HG03575 (cell line): ENCODE results near the gene EEF1AKMT4.

Experiments
- ATAC-seq: cut with Tn5 transposase; IDR thresholded peaks from one replicate; pipeline ENCODE4 v1.9.1; 2021; ENCODE audit not compliant: unreplicated experiment, insufficient number of reproducible peaks, low FRiP score; ENCODE audit errors: extremely low read depth

Gene EEF1AKMT4

GRCh38 chr3:184234671-184235380 lies 14.6 kb upstream of the EEF1AKMT4 start:
- ATAC-seq, result no peak

- no peak for ATAC-seq
Measured at GRCh38 chr3:184235381-184236032, 14.0 kb upstream of the EEF1AKMT4 start.

- ATAC-seq, result no peak
Measured at GRCh38 chr3:184236033-184236410, 13.4 kb upstream of the EEF1AKMT4 start.

- ATAC-seq, result no peak
Measured at GRCh38 chr3:184236636-184237035, 12.8 kb upstream of the EEF1AKMT4 start.

GRCh38 chr3:184237211-184237610 lies 12.3 kb upstream of the EEF1AKMT4 start:
- no peak for ATAC-seq

GRCh38 chr3:184237807-184238206 lies 11.7 kb upstream of the EEF1AKMT4 start:
- ATAC-seq, result no peak

DNA sequence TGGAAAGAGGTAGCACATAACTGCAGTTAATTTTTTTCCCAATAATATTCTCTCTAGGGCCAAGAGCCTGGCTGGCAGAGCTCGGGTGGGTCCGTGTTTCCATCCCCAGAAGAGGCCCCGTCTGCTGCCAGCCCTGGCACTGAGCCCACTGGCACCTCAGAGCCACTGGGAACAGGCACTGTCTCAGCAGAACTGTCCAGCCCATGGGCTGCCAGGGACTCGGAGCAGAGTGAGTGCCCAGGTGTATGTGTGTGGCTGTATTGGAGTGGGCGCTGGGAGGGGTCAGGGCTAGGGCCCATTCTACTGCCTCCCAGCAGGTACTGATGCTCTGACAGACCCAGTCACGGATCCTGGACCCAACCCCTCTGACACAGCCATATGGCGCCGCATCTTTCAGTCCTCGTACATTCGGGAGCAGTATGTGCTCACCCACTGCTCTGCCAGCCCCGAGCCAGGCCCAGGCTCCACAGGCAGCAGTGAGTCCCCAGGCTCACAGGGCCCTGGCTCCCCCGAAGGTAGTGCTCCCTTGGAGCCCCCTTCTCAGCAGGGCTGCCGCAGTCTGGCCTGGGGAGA lies 11.1 kb upstream of the EEF1AKMT4 start:
- ATAC-seq, result no peak

GRCh38 chr3:184239221-184239620 lies 10.3 kb upstream of the EEF1AKMT4 start:
- ATAC-seq, result no peak

DNA sequence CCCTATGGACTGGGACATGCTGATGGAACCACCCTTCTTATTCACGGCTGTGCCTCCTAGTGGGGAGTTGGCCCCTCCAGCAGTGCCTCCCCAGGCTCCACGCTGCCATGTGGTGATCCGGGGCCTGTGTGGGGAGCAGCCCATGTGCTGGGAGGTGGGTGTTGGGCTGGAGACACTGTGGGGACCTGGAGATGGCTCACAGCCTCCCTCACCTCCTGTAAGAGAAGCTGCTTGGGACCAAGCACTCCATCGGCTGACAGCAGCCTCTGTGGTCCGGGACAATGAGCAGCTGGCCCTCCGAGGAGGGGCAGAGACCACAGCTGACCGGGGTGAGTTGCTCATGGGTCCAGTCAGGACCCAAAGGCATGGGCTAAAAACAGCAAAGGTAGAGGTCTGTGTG lies 9.8 kb upstream of the EEF1AKMT4 start:
- ATAC-seq, result no peak

GRCh38 chr3:184240384-184241140 lies 8.9 kb upstream of the EEF1AKMT4 start:
- ATAC-seq, result no peak

GRCh38 chr3:184241141-184241446 lies 8.4 kb upstream of the EEF1AKMT4 start:
- no peak for ATAC-seq

- ATAC-seq, result no peak
Measured at GRCh38 chr3:184241447-184242296, 7.8 kb upstream of the EEF1AKMT4 start.

DNA sequence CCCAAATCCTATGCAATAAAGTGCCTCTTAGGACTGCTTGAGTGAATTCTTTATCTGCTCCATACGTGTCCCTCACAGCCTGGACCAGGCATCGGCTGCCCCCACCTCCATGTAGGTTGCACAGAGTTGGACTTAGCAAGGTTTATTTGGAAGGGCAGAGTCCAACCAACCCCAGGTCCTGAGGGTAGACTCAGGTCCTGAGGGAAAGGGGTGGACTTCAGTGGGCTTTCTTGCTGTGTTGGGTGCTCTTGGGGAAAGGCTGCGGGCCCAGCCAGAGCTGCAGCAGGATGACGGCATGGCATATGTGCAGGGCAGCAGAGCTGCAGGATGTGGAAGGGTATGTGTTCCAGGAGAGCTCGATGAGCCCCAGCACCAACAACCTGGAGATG lies 7.2 kb upstream of the EEF1AKMT4 start:
- ATAC-seq, result no peak

GRCh38 chr3:184248454-184249411 lies 739 bp upstream of the EEF1AKMT4 start, which contains the start of gene ALG3:
Gene ALG3, minus strand, starts transcription at chr3:184248962. Its CDS starts 22 bp downstream, at chr3:184248940.
- ATAC-seq, result no peak

GRCh38 chr3:184250167-184250828 lies 826 bp downstream of the EEF1AKMT4 start:
- peak; percentile 60 for ATAC-seq

DNA sequence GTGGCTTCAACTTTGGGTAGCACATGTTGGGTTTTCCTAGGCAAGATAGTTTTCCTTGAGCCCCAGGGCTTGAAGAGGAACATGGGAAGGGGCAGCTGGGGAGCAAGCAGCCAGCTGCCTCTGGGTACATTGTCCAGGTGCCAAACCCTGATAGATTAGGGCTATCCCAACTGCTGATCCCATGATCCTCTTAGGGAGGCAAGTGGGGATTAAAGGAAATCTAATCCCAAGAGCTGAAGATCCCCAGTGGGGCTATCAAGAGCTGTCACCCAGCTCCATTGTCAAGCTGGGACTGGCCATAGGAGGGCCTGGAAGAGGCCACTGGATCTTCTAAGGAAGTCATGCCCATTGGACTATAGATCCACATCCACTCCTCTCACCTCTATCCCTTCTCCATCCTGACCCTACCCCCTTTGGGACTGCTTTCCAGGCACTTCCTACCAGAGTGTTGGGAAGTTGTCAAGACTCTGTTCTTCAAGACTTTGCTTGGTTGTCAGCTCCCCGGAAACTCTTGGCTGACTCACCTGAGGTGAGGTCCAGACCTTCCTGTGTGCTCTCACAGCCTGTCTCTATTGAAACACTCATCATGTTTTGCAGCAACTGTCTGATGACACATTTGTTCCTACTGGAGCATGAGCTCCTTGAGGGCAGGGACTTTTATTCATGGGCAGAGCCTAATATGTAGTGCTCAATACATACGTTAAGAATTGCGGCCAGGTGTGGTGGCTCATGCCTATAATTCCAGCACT lies 6.0 kb downstream of the EEF1AKMT4 start:
- no peak for ATAC-seq
